Measurements from ENCODE around the gene RIIAD1.

DNA sequence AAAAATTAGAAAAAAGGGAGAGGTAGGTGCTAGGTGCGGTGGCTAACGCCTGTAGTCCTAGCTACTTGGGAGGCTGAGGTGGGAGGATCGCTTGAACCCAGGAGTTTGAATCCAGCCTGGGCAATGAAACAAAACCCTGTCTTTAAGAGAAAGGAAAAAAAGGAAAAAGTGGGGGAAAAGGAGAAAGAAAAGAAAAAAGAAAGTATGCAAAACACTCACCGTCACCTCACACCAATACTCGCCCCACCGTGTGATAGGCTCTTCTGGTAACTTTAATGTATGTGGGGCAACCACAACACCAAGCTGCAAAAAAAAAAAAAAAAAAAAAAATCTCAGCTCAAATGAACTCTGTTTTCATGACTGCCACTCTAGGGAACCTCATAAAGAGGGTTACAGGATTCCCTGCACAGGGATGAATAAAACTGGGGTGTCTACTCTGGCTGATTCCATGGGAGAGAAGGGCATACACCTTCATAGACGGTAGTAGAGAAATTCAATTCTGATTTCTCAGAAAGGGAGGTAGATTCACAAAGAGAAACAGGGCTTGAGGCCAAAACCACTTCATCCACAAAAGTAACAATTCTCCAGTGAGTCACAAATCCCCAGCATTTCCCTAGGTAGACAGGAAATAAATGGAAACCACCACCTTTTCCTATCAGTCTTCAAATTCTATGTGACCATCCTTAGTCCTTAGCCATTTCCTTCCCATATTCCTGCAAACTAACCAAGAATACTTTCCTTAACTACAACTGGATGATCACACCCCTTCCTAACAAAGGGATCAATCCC lies 39.5 kb downstream of the RIIAD1 start:
- TF ChIP-seq CTCF (IDR thresholded peaks at IDR 0.05) (no peak), POLR2A (IDR thresholded peaks at IDR 0.05) (no peak)
